OCI-LY1 (cell line): ENCODE data around the gene INPP5A.

Experiments used
- CTCF ChIP-seq: fragments of 200-600 bp; sonication (generic), shearing (Covaris generic); IDR thresholded peaks from 2 replicates; pipeline ENCODE4 v1.5.1; 2017; ENCODE audit warnings: mild to moderate bottlenecking, antibody characterized with exemption, low read length, moderate library complexity, mixed read lengths
- EZH2 ChIP-seq: fragments of 200-600 bp; sonication (generic), shearing (Covaris generic); IDR thresholded peaks from 2 replicates; pipeline ENCODE4 v1.8.0; 2017; ENCODE audit warnings: borderline replicate concordance, mixed run types, mild to moderate bottlenecking, antibody characterized with exemption, low read length, moderate library complexity, mixed read lengths

- TF ChIP-seq EZH2: no peak
- no peak for TF ChIP-seq CTCF
Measured at GRCh38 chr10:132768346-132769248, 231.0 kb downstream of the INPP5A start.
